ENCODE results near the gene SLC39A11. TPM values are rescaled to one million over a fixed set of nuclear protein-coding genes. Genes with fewer than 3 reads are reported as not detected.

The SLC39A11 gene
- total RNA-seq, 2 donors from 2014 or later, result 27.8 to 39.6 TPM

GRCh38 chr17:72665852-72666851 lies 426.3 kb downstream of the SLC39A11 start:
- ATAC-seq (no peak), DNase-seq (no peak)
- Histone ChIP-seq H3K27ac (no peak overlapping the region), H3K4me1 (peaks cover 6% of the 10 kb centered on the region), H3K27me3 (no peaks in the 10 kb centered on the region), H3K9me3 (no peaks in the 10 kb centered on the region), H3K36me3 (replicated peaks in 1 of 2; ENCODE audit: insufficient read depth in 1 of 2, low read depth in 2 of 2) (no peaks in the 10 kb centered on the region), H3K4me3 (no peak overlapping the region)
- WGBS, 2 donors, result 78 to 79% methylated on average over 20 of the region's 20 CpGs
- TF ChIP-seq POLR2A (IDR thresholded peaks at IDR 0.05), result no peak
- TF ChIP-seq CTCF (IDR thresholded peaks at IDR 0.05), result no peak
- intact Hi-C loops (cut with DNase I), result no loop called here

- intact Hi-C loops (cut with DNase I), result no loop called here
- peaks cover 9% of the 10 kb centered on the region for H3K4me1 ChIP-seq
- H3K27ac ChIP-seq, result no peak overlapping the region
- H3K4me3 ChIP-seq, result no peak overlapping the region
- no peaks in the 10 kb centered on the region for H3K27me3 ChIP-seq
- no peaks in the 10 kb centered on the region for H3K9me3 ChIP-seq
- WGBS, 2 donors, result 72 to 83% methylated on average over 1 of the region's 1 CpG
- ATAC-seq (no peak), DNase-seq (no peak)
- H3K36me3 ChIP-seq (replicated peaks in 1 of 2; ENCODE audit: insufficient read depth in 1 of 2, low read depth in 2 of 2), result no peaks in the 10 kb centered on the region
- TF ChIP-seq POLR2A (IDR thresholded peaks at IDR 0.05) (no peak), CTCF (IDR thresholded peaks at IDR 0.05) (no peak)
Observed at GRCh38 chr17:72662827-72663190, 429.7 kb downstream of the SLC39A11 start.

GRCh38 chr17:72661945-72662826 lies 430.3 kb downstream of the SLC39A11 start:
- DNase-seq (no peak), ATAC-seq (no peak)
- intact Hi-C loops (cut with DNase I), result no loop called here
- Histone ChIP-seq H3K4me3 (no peak overlapping the region), H3K36me3 (replicated peaks in 1 of 2; ENCODE audit: insufficient read depth in 1 of 2, low read depth in 2 of 2) (no peaks in the 10 kb centered on the region), H3K27me3 (no peaks in the 10 kb centered on the region), H3K9me3 (no peaks in the 10 kb centered on the region), H3K27ac (peak overlapping the region in 3 of 4 donors; percentile 43 to 60 (median 55)), H3K4me1 (peaks cover 9% of the 10 kb centered on the region)
- WGBS, 2 donors, result 94 to 98% methylated on average over 3 of the region's 3 CpGs
- no peak for TF ChIP-seq POLR2A (IDR thresholded peaks at IDR 0.05)
- no peak for TF ChIP-seq CTCF (IDR thresholded peaks at IDR 0.05)

GRCh38 chr17:72661116-72661944 lies 431.2 kb downstream of the SLC39A11 start:
- DNase-seq, result peak; percentile 36 to 68 (median 61)
- ATAC-seq, result peak; percentile 91
- Histone ChIP-seq H3K4me3 (no peak overlapping the region), H3K27ac (peak overlapping the region in 3 of 4 donors; percentile 49 to 60 (median 55)), H3K36me3 (replicated peaks in 1 of 2; ENCODE audit: insufficient read depth in 1 of 2, low read depth in 2 of 2) (no peaks in the 10 kb centered on the region), H3K27me3 (no peaks in the 10 kb centered on the region), H3K9me3 (no peaks in the 10 kb centered on the region), H3K4me1 (peaks cover 9% of the 10 kb centered on the region)
- intact Hi-C loops (cut with DNase I), result no loop called here
- peak in 1 of 7 experiments; percentile 11 for TF ChIP-seq CTCF (IDR thresholded peaks at IDR 0.05)
- no peak for TF ChIP-seq POLR2A (IDR thresholded peaks at IDR 0.05)
- 77 to 92% methylated on average over 14 to 21 of the region's 21 CpGs for WGBS, 2 donors

Data from body of pancreas (tissue), 4 donors.